ENCODE data around the gene GAB3.
"Not testable (repeated sequence)": the region's sequence is repeated elsewhere in the genome, so short reads cannot be mapped to it uniquely, and the experiment has no call there.

GAB3 gene

GRCh38 chrX:154655786-154656185 is 95.1 kb downstream of the GAB3 start:
- DNase-seq (ENCODE audit: low spot score), result no peak

GRCh38 chrX:154655346-154655745 is 95.5 kb downstream of the GAB3 start:
- DNase-seq (ENCODE audit: low spot score), result no peak

- DNase-seq (ENCODE audit: low spot score), result no peak
Observed at GRCh38 chrX:154654925-154655324, 96.0 kb downstream of the GAB3 start.

GRCh38 chrX:154654372-154654771 is 96.5 kb downstream of the GAB3 start:
- DNase-seq (ENCODE audit: low spot score), result no peak

- not testable (repeated sequence) for DNase-seq (ENCODE audit: low spot score)
Observed at GRCh38 chrX:154653413-154653812, 97.5 kb downstream of the GAB3 start, which contains the start of gene CTAG2. TSS of gene CTAG2 (minus strand) at chrX:154653579. CDS start at chrX:154653515, 64 bp downstream.

- DNase-seq (ENCODE audit: low spot score), result no peak
Observed at GRCh38 chrX:154653048-154653401, 97.9 kb downstream of the GAB3 start.

- DNase-seq (ENCODE audit: low spot score), result no peak
Observed at GRCh38 chrX:154652311-154653047, 98.4 kb downstream of the GAB3 start.

GRCh38 chrX:154650221-154650510 is 100.7 kb downstream of the GAB3 start:
- DNase-seq (ENCODE audit: low spot score), result no peak

- DNase-seq (ENCODE audit: low spot score), result no peak
Observed at GRCh38 chrX:154649503-154650220, 101.2 kb downstream of the GAB3 start.

- DNase-seq (ENCODE audit: low spot score), result no peak
Observed at GRCh38 chrX:154648931-154649330, 101.9 kb downstream of the GAB3 start.

- DNase-seq (ENCODE audit: low spot score), result not testable (repeated sequence)
Observed at GRCh38 chrX:154645745-154646378, 105.0 kb downstream of the GAB3 start.

GRCh38 chrX:154643708-154644107 is 107.2 kb downstream of the GAB3 start:
- not testable (repeated sequence) for DNase-seq (ENCODE audit: low spot score)

- DNase-seq (ENCODE audit: low spot score), result not testable (repeated sequence)
Observed at GRCh38 chrX:154641740-154642139, 109.1 kb downstream of the GAB3 start.

GRCh38 chrX:154633661-154634060 is 117.2 kb downstream of the GAB3 start:
- DNase-seq (ENCODE audit: low spot score), result not testable (repeated sequence)

- DNase-seq (ENCODE audit: low spot score), result not testable (repeated sequence)
Observed at GRCh38 chrX:154630949-154631348, 119.9 kb downstream of the GAB3 start.

GRCh38 chrX:154628960-154629359 is 121.9 kb downstream of the GAB3 start:
- not testable (repeated sequence) for DNase-seq (ENCODE audit: low spot score)

Measured in left forelimb (tissue), 1 donor.